Left lung (tissue), 10 donors: ENCODE measurements around the gene TAF6L. TPM values are rescaled to one million over a fixed set of nuclear protein-coding genes. Genes with fewer than 3 reads are reported as not detected.
"Not testable (repeated sequence)": the region's sequence is repeated elsewhere in the genome, so short reads cannot be mapped to it uniquely, and the experiment has no call there.

Source experiments
- ATAC-seq: fragments of 200-7000 bp; cut with Tn5 transposase; one replicate; pipeline ENCODE4 v1.9.1; 2020; ENCODE audit warnings: moderate library complexity
- DNase-seq, 4 donors: peaks; one replicate each; pipeline ENCODE4 v3.0.0-alpha.2; 2013 to 2020
- H3K27ac ChIP-seq, 2 donors: fragments of 200-600 bp; sonication (generic) in 1 of 2; one replicate each; pipeline versions ENCODE4 v1.5.0 to v1.8.0; 2020 to 2021
- H3K27me3 ChIP-seq, 2 donors: fragments of 200-600 bp; sonication (generic) in 1 of 2; one replicate each; pipeline versions ENCODE4 v1.5.0 to v1.8.0; 2020 to 2021
- H3K36me3 ChIP-seq, 2 donors: fragments of 200-600 bp; sonication (generic) in 1 of 2; one replicate each; pipeline versions ENCODE4 v1.5.0 to v1.8.0; 2020 to 2021
- H3K4me1 ChIP-seq, 2 donors: fragments of 200-600 bp; one replicate each; pipeline ENCODE4 v1.8.0; 2021
- H3K4me3 ChIP-seq, 2 donors: fragments of 200-600 bp; sonication (generic) in 1 of 2; one replicate each; pipeline versions ENCODE4 v1.5.0 to v1.8.0; 2020 to 2021; ENCODE audit warnings: mild to moderate bottlenecking in 1 of 2
- H3K9me3 ChIP-seq, 2 donors: fragments of 200-600 bp; sonication (generic) in 1 of 2; one replicate each; pipeline versions ENCODE4 v1.5.0 to v1.8.0; 2020 to 2021
- CTCF ChIP-seq, 2 donors: fragments of 200-600 bp; sonication (generic) in 1 of 2; IDR thresholded peaks; one replicate each; pipeline versions ENCODE4 v1.5.0 to v1.8.0; 2021; ENCODE audit warnings: antibody characterized with exemption in 2 of 2
- intact Hi-C, 2 donors: fragments of 100-400 bp; cut with DNase I; formaldehyde crosslinking; loops; one replicate each; pipeline versions ENCODE4 v1.11.2 to v1.14.2; 2022
- polyA plus RNA-seq, 6 donors: library from polyadenylated mRNA; unstranded; fragments of 120-200 nt; gene quantifications; one replicate each; pipeline ENCODE4 v1.2.1, GENCODE V29; 2013; ENCODE audit not compliant: insufficient read length in 6 of 6
- total RNA-seq, 2 donors: library from RNA; stranded (reverse); fragmentation: NEBNext Ultra II Directional; extraction: Animal tissue kit (Norgen Biotek cat#: 25700); gene quantifications; one replicate each; pipeline ENCODE4 v1.2.1, GENCODE V29; 2021
- donor health status: DM: no; HTN: yes; CAD: no.
- donor health status: DM: no; HTN: no; CAD: no.

TAF6L gene
- total and polyA plus RNA-seq, 8 donors, result 14.5 to 35.2 (median 29.1) TPM

GRCh38 chr11:62817129-62817528 is 45.9 kb downstream of the TAF6L start:
- Histone ChIP-seq H3K27ac (peak overlapping the region in 1 of 2 donors; percentile 84), H3K4me3 (no peak overlapping the region), H3K4me1 (peaks cover 0 to 18% of the 10 kb centered on the region in 2 donors), H3K27me3 (no peaks in the 10 kb centered on the region), H3K36me3 (peaks cover 4 to 67% of the 10 kb centered on the region in 2 donors), H3K9me3 (no peaks in the 10 kb centered on the region)
- intact Hi-C loops, result no loop called here
- no peak for ATAC-seq
- no peak for TF ChIP-seq CTCF (IDR thresholded peaks at IDR 0.05)
- DNase-seq, result no peak

DNA sequence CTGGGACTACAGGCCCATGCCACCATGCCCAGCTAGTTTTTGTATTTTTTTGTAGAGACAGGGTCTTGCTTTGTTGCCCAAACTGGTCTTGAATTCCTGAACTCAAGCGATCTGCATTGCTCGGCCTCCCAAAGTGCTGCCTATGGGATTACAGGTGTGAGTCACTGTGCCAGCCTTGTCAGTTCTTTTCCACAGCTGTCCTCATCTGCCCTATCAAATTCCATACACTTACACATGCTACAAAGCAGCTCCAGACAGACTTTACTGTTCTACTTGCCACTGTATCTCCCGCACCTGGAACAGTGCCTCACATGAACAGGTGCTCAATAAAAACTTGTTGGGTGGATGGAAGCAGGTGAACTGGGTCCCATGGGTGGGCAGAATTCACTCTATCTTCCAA is 52.5 kb downstream of the TAF6L start:
- no peak for DNase-seq
- intact Hi-C loops, result no loop called here
- Histone ChIP-seq H3K4me1 (peaks cover 0 to under 1% of the 10 kb centered on the region in 2 donors), H3K4me3 (no peak overlapping the region), H3K27me3 (no peaks in the 10 kb centered on the region), H3K36me3 (peaks cover 4 to 99% of the 10 kb centered on the region in 2 donors), H3K27ac (no peak overlapping the region), H3K9me3 (no peaks in the 10 kb centered on the region)
- TF ChIP-seq CTCF (IDR thresholded peaks at IDR 0.05), result no peak
- ATAC-seq, result no peak

DNA sequence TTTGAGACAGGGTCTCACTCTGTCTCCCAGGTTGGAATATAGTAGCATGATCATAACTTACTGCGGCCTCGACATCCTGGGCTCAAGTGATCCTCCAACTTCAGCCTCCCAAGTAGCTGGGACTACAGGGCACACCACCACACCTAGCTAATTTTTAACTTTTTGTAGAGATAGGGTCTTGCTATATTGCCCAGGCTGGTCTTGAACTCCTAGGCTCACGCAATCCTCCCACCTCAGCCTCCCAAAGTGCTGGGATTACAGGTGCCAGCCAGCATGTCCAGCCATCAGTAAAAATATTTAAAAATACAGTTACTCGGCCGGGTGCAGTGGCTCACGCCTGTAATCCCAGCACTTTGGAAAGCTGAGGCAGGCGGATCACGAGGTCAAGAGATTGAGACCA is 56.9 kb downstream of the TAF6L start:
- H3K4me3 ChIP-seq, intact Hi-C loops, H3K27me3 ChIP-seq, DNase-seq, ATAC-seq, H3K9me3 ChIP-seq, H3K27ac ChIP-seq: not testable (repeated sequence)
- H3K4me1 ChIP-seq, result peaks cover 8 to 34% of the 10 kb centered on the region in 2 donors
- peaks cover 0 to 69% of the 10 kb centered on the region in 2 donors for H3K36me3 ChIP-seq

- intact Hi-C loops, result no loop called here
- TF ChIP-seq CTCF (IDR thresholded peaks at IDR 0.05), result no peak
- Histone ChIP-seq H3K4me3 (peak overlapping the region; percentile 83 to 91), H3K4me1 (peaks cover 8 to 52% of the 10 kb centered on the region in 2 donors), H3K27me3 (no peaks in the 10 kb centered on the region), H3K9me3 (no peaks in the 10 kb centered on the region), H3K36me3 (peaks cover 0 to 67% of the 10 kb centered on the region in 2 donors), H3K27ac (peak overlapping the region; percentile 90 to 92)
- DNase-seq (peak in 1 of 4 donors; percentile 76), ATAC-seq (no peak)
These were observed 59.8 kb downstream of the TAF6L start for GRCh38 chr11:62830904-62831519.

- Histone ChIP-seq H3K4me3 (peak within 1 kb of the TSS; percentile 83 to 91), H3K9me3 (no peaks in the 10 kb centered on the region), H3K36me3 (peaks cover 0 to 62% of the 10 kb centered on the region in 2 donors), H3K4me1 (peaks cover 8 to 59% of the 10 kb centered on the region in 2 donors), H3K27me3 (no peaks in the 10 kb centered on the region), H3K27ac (peak within 1 kb of the TSS; percentile 90 to 92)
- intact Hi-C loops, result no loop called here
- peak; percentile 99 for ATAC-seq
- no peak for TF ChIP-seq CTCF (IDR thresholded peaks at IDR 0.05)
- peak; percentile 99 to 100 (median 99) for DNase-seq
These were observed 60.5 kb downstream of the TAF6L start, which contains the start of gene STX5 for GRCh38 chr11:62831520-62832335. Gene STX5 (minus strand): TSS chr11:62832051. CDS start chr11:62831243, 808 bp downstream.
